Measurements from ENCODE around the gene HSPB1.
A peak's percentile ranks its signal among the peaks of the same experiment; 100 is the strongest.
"Not testable (repeated sequence)": the region's sequence is repeated elsewhere in the genome, so short reads cannot be mapped to it uniquely, and the experiment has no call there.

Gene HSPB1

GRCh38 chr7:76302347-76303201 lies at the start of gene HSPB1:
HSPB1 (plus strand) TSS chr7:76302673; CDS start chr7:76302713, 40 bp downstream.
- DNase-seq (ENCODE audit: extremely low spot score, insufficient read length, low read depth) = peak; percentile 40
- peak; percentile 55 for FAIRE-seq

GRCh38 chr7:76254781-76255180 lies 47.7 kb upstream of the HSPB1 start:
- DNase-seq (ENCODE audit: extremely low spot score, insufficient read length, low read depth) (no peak), FAIRE-seq (no peak)

GRCh38 chr7:76257973-76258372 lies 44.5 kb upstream of the HSPB1 start:
- no peak for FAIRE-seq

GRCh38 chr7:76259124-76260093 lies 43.1 kb upstream of the HSPB1 start:
- no peak for FAIRE-seq
- DNase-seq (ENCODE audit: extremely low spot score, insufficient read length, low read depth) = no peak

More at GRCh38 chr7:76257973-76258372, 44.5 kb upstream of the HSPB1 start:
- DNase-seq (ENCODE audit: extremely low spot score, insufficient read length, low read depth) = no peak

- FAIRE-seq (no peak), DNase-seq (ENCODE audit: extremely low spot score, insufficient read length, low read depth) (peak; percentile 47)
Observed at GRCh38 chr7:76260171-76260703, 42.2 kb upstream of the HSPB1 start.

- no peak for FAIRE-seq
- DNase-seq (ENCODE audit: extremely low spot score, insufficient read length, low read depth) = no peak
Observed at GRCh38 chr7:76261329-76261728, 41.1 kb upstream of the HSPB1 start.

- DNase-seq (ENCODE audit: extremely low spot score, insufficient read length, low read depth) (no peak), FAIRE-seq (no peak)
Observed at GRCh38 chr7:76261931-76262330, 40.5 kb upstream of the HSPB1 start.

- DNase-seq (ENCODE audit: extremely low spot score, insufficient read length, low read depth) = no peak
- FAIRE-seq = peak; percentile 70
Observed at GRCh38 chr7:76262683-76263402, 39.6 kb upstream of the HSPB1 start.

GRCh38 chr7:76265299-76265698 lies 37.2 kb upstream of the HSPB1 start:
- FAIRE-seq = no peak
- no peak for DNase-seq (ENCODE audit: extremely low spot score, insufficient read length, low read depth)

- no peak for DNase-seq (ENCODE audit: extremely low spot score, insufficient read length, low read depth)
- FAIRE-seq = no peak
Observed at GRCh38 chr7:76267107-76267893, 35.2 kb upstream of the HSPB1 start.

- FAIRE-seq (no peak), DNase-seq (ENCODE audit: extremely low spot score, insufficient read length, low read depth) (no peak)
Observed at GRCh38 chr7:76267894-76268183, 34.6 kb upstream of the HSPB1 start.

GRCh38 chr7:76268376-76268775 lies 34.1 kb upstream of the HSPB1 start:
- FAIRE-seq (peak; percentile 24), DNase-seq (ENCODE audit: extremely low spot score, insufficient read length, low read depth) (no peak)

- FAIRE-seq = no peak
Observed at GRCh38 chr7:76269895-76270294, 32.6 kb upstream of the HSPB1 start.

GRCh38 chr7:76271384-76271783 lies 31.1 kb upstream of the HSPB1 start:
- FAIRE-seq; DNase-seq (ENCODE audit: extremely low spot score, insufficient read length, low read depth): not testable (repeated sequence)

More at GRCh38 chr7:76269895-76270294, 32.6 kb upstream of the HSPB1 start:
- DNase-seq (ENCODE audit: extremely low spot score, insufficient read length, low read depth) = no peak

- FAIRE-seq = no peak
- DNase-seq (ENCODE audit: extremely low spot score, insufficient read length, low read depth) = no peak
Observed at GRCh38 chr7:76272142-76272541, 30.3 kb upstream of the HSPB1 start.

GRCh38 chr7:76272851-76273497 lies 29.5 kb upstream of the HSPB1 start:
- DNase-seq (ENCODE audit: extremely low spot score, insufficient read length, low read depth) (no peak), FAIRE-seq (peak; percentile 90)

GRCh38 chr7:76273503-76273902 lies 29.0 kb upstream of the HSPB1 start:
- FAIRE-seq = peak; percentile 54
- no peak for DNase-seq (ENCODE audit: extremely low spot score, insufficient read length, low read depth)

GRCh38 chr7:76278540-76278939 lies 23.9 kb upstream of the HSPB1 start:
- no peak for FAIRE-seq

GRCh38 chr7:76280408-76280807 lies 22.1 kb upstream of the HSPB1 start:
- FAIRE-seq = no peak
- no peak for DNase-seq (ENCODE audit: extremely low spot score, insufficient read length, low read depth)

More at GRCh38 chr7:76278540-76278939, 23.9 kb upstream of the HSPB1 start:
- no peak for DNase-seq (ENCODE audit: extremely low spot score, insufficient read length, low read depth)
